ENCODE measurements around the gene LAMC2. TPM values are rescaled to one million over a fixed set of nuclear protein-coding genes. Genes with fewer than 3 reads are reported as not detected.

Gene LAMC2
- total RNA-seq, 2 experiments from 2014 or later, result 0.38 TPM; not detected in 1

GRCh38 chr1:183285256-183285655 is 99.2 kb downstream of the LAMC2 start:
- no peak overlapping the region for H2AFZ ChIP-seq (ENCODE audit: low read length)
- no peak for TF ChIP-seq CTCF (conservative IDR thresholded peaks at IDR 0.05; ENCODE audit: low read length)
- TF ChIP-seq EZH2phosphoT487 (IDR thresholded peaks at IDR 0.05; ENCODE audit: borderline replicate concordance, low read depth, low read length), result no peak
- no peak for DNase-seq (ENCODE audit: low spot score)
- no peaks in the 10 kb centered on the region for H3K36me3 ChIP-seq (ENCODE audit: insufficient read depth, low read length)
- H3K27ac ChIP-seq (ENCODE audit: low read depth, low read length, poor library complexity, severe bottlenecking), result no peak overlapping the region
- H3K9me3 ChIP-seq (ENCODE audit: low read length), result no peaks in the 10 kb centered on the region
- intact Hi-C loops (cut with micrococcal nuclease; ENCODE audit: unreplicated experiment), result no loop called here
- H3K4me3 ChIP-seq (ENCODE audit: low read depth, low read length, poor library complexity, severe bottlenecking), result no peak overlapping the region
- no peak overlapping the region for H3K4me2 ChIP-seq (ENCODE audit: low read length)
- no peaks in the 10 kb centered on the region for H4K20me1 ChIP-seq (ENCODE audit: insufficient read depth, low read length)
- no peaks in the 10 kb centered on the region for H3K79me2 ChIP-seq (ENCODE audit: insufficient read depth, low read depth, low read length)
- H3K4me1 ChIP-seq (ENCODE audit: insufficient read depth, low read length, poor library complexity, severe bottlenecking), result no peaks in the 10 kb centered on the region
- H3K9me2 ChIP-seq (ENCODE audit: insufficient read depth, low read length), result no peaks in the 10 kb centered on the region
- ChIA-PET CTCF (ENCODE audit: unreplicated experiment) (interaction anchor here (0.6 kb wide), 1 partner anchor 31 kb away, joined by 3 read pairs; no protein-coding TSS in a partner anchor), POLR2A (no interaction called here)
- BruUV-seq (replicated peaks), result no TSS peak

- POLR2A ChIA-PET, result no interaction called here
Observed at GRCh38 chr1:183285746-183286145, 99.7 kb downstream of the LAMC2 start.

GRCh38 chr1:183287191-183287675 is 101.2 kb downstream of the LAMC2 start:
- no TSS peak for BruUV-seq (replicated peaks)
- H3K27ac ChIP-seq (ENCODE audit: low read depth, low read length, poor library complexity, severe bottlenecking), result no peak overlapping the region
- H3K4me1 ChIP-seq (ENCODE audit: insufficient read depth, low read length, poor library complexity, severe bottlenecking), result no peaks in the 10 kb centered on the region
- no peaks in the 10 kb centered on the region for H3K9me3 ChIP-seq (ENCODE audit: low read length)
- H3K9me2 ChIP-seq (ENCODE audit: insufficient read depth, low read length), result no peaks in the 10 kb centered on the region
- no peak overlapping the region for H2AFZ ChIP-seq (ENCODE audit: low read length)
- no peak overlapping the region for H3K4me3 ChIP-seq (ENCODE audit: low read depth, low read length, poor library complexity, severe bottlenecking)
- intact Hi-C loops (cut with micrococcal nuclease; ENCODE audit: unreplicated experiment), result no loop called here
- CTCF ChIA-PET (ENCODE audit: unreplicated experiment), result no interaction called here
- no peaks in the 10 kb centered on the region for H4K20me1 ChIP-seq (ENCODE audit: insufficient read depth, low read length)
- H3K36me3 ChIP-seq (ENCODE audit: insufficient read depth, low read length), result no peaks in the 10 kb centered on the region
- TF ChIP-seq CTCF (conservative IDR thresholded peaks at IDR 0.05; ENCODE audit: low read length) (no peak), EZH2phosphoT487 (IDR thresholded peaks at IDR 0.05; ENCODE audit: borderline replicate concordance, low read depth, low read length) (no peak)
- DNase-seq (ENCODE audit: low spot score), result no peak
- POLR2A ChIA-PET, result interaction anchor here (1.2 kb wide), 1 partner anchor 19 kb away, joined by 3 read pairs; no protein-coding TSS in a partner anchor
- H3K79me2 ChIP-seq (ENCODE audit: insufficient read depth, low read depth, low read length), result no peaks in the 10 kb centered on the region
- no peak overlapping the region for H3K4me2 ChIP-seq (ENCODE audit: low read length)

More at GRCh38 chr1:183285746-183286145, 99.7 kb downstream of the LAMC2 start:
- Histone ChIP-seq H3K4me3 (ENCODE audit: low read depth, low read length, poor library complexity, severe bottlenecking) (no peak overlapping the region), H3K4me1 (ENCODE audit: insufficient read depth, low read length, poor library complexity, severe bottlenecking) (no peaks in the 10 kb centered on the region), H3K9me3 (ENCODE audit: low read length) (no peaks in the 10 kb centered on the region), H3K79me2 (ENCODE audit: insufficient read depth, low read depth, low read length) (no peaks in the 10 kb centered on the region), H3K36me3 (ENCODE audit: insufficient read depth, low read length) (no peaks in the 10 kb centered on the region), H3K27ac (ENCODE audit: low read depth, low read length, poor library complexity, severe bottlenecking) (no peak overlapping the region), H2AFZ (ENCODE audit: low read length) (no peak overlapping the region), H3K4me2 (ENCODE audit: low read length) (no peak overlapping the region), H3K9me2 (ENCODE audit: insufficient read depth, low read length) (no peaks in the 10 kb centered on the region), H4K20me1 (ENCODE audit: insufficient read depth, low read length) (no peaks in the 10 kb centered on the region)
- TF ChIP-seq EZH2phosphoT487 (IDR thresholded peaks at IDR 0.05; ENCODE audit: borderline replicate concordance, low read depth, low read length), result no peak
- no peak for DNase-seq (ENCODE audit: low spot score)
- CTCF ChIA-PET (ENCODE audit: unreplicated experiment), result no interaction called here
- intact Hi-C loops (cut with micrococcal nuclease; ENCODE audit: unreplicated experiment), result no loop called here
- BruUV-seq (replicated peaks), result no TSS peak
